H1 (cell line): ENCODE measurements around the gene LRR1. TPM values are rescaled to one million over a fixed set of nuclear protein-coding genes. Genes with fewer than 3 reads are reported as not detected.

Experiments
- CTCF ChIA-PET: fragments of 300-600 bp; sonication (Branson Sonifier 250); formaldehyde crosslinking; loops from one replicate; lab custom pipeline; 2021; ENCODE audit not compliant: partially characterized antibody; lab: Charles Lee
- POLR2A ChIA-PET: fragments of 300-600 bp; sonication (Branson Sonifier 250); formaldehyde crosslinking; loops from one replicate; lab custom pipeline; 2021; ENCODE audit warnings: inconsistent platforms; ENCODE audit not compliant: partially characterized antibody; lab: Charles Lee
- DNase-seq, 2 experiments: peaks; one replicate each; pipeline versions ENCODE4 v3.0.0 to v3.0.0-alpha.2; 2010 to 2022; ENCODE audit warnings: low spot score in 2 of 2, low read depth in 1 of 2, mixed read lengths in 1 of 2
- FAIRE-seq: peaks from 2 replicates; lab custom pipeline; 2011; peaks lifted over from hg19 to GRCh38; lab: Jason Lieb, UNC
- H2AFZ ChIP-seq: 2 replicates; pipeline ENCODE4 v1.8.1; 2012; ENCODE audit warnings: low read length, inconsistent platforms
- H2AK5ac ChIP-seq: 2 replicates; pipeline ENCODE4 v1.6.1; 2013; ENCODE audit warnings: low read depth, low read length
- H2BK120ac ChIP-seq: replicated peaks from 2 replicates; pipeline ENCODE3; 2013; ENCODE audit warnings: low read depth, low read length, inconsistent platforms
- H2BK12ac ChIP-seq: 2 replicates; pipeline ENCODE4 v1.6.1; 2013; ENCODE audit warnings: low read depth, low read length
- H2BK15ac ChIP-seq: 2 replicates; pipeline ENCODE4 v1.6.1; 2013; ENCODE audit warnings: low read length
- H2BK20ac ChIP-seq: 2 replicates; pipeline ENCODE4 v1.6.1; 2013; ENCODE audit warnings: low read length
- H2BK5ac ChIP-seq: 2 replicates; pipeline ENCODE4 v1.6.1; 2013; ENCODE audit warnings: low read depth, low read length
- H3K14ac ChIP-seq: 2 replicates; pipeline ENCODE4 v1.6.1; 2013; ENCODE audit warnings: inconsistent platforms; ENCODE audit not compliant: insufficient read length
- H3K18ac ChIP-seq: 2 replicates; pipeline ENCODE4 v1.6.1; 2013; ENCODE audit warnings: low read length; ENCODE audit errors: extremely low read depth
- H3K23ac ChIP-seq: 2 replicates; pipeline ENCODE4 v1.6.1; 2013; ENCODE audit warnings: inconsistent platforms; ENCODE audit not compliant: insufficient read length
- H3K23me2 ChIP-seq: 2 replicates; pipeline ENCODE4 v1.6.1; 2013; ENCODE audit warnings: low read depth, low read length
- H3K27ac ChIP-seq: 2 replicates; pipeline ENCODE4 v1.6.1; 2011; ENCODE audit warnings: low read depth, low read length, inconsistent platforms
- H3K27me3 ChIP-seq, 4 experiments: replicated peaks in 1 of 4; 1 replicate in 1 of 4; 2 replicates in 3 of 4; pipeline versions ENCODE4 v1.6.1 to v1.8.1; 2011 to 2013; ENCODE audit warnings: low read length in 3 of 4, mild to moderate bottlenecking in 3 of 4, inconsistent platforms in 2 of 4, mixed read lengths in 2 of 4, moderate library complexity in 1 of 4; ENCODE audit not compliant: control insufficient read depth in 3 of 4, insufficient read depth in 3 of 4; ENCODE audit errors: extremely low read depth in 1 of 4
- H3K36me3 ChIP-seq, 4 experiments: 2 replicates each; pipeline versions ENCODE4 v1.6.1 to v1.8.1; 2011 to 2013; ENCODE audit warnings: mild to moderate bottlenecking in 4 of 4, low read length in 3 of 4, moderate library complexity in 2 of 4, control low read depth in 1 of 4, inconsistent platforms in 1 of 4; ENCODE audit not compliant: insufficient read depth in 4 of 4, control insufficient read depth in 2 of 4
- H3K4ac ChIP-seq: replicated peaks from 2 replicates; pipeline ENCODE3; 2013; ENCODE audit warnings: low read length, low read depth, mixed read lengths, inconsistent platforms; ENCODE audit not compliant: insufficient read length
- H3K4me1 ChIP-seq, 4 experiments: replicated peaks in 1 of 4; 1 replicate in 1 of 4; 2 replicates in 3 of 4; pipeline versions ENCODE4 v1.6.1 to v1.8.1; 2011 to 2013; ENCODE audit warnings: low read length in 3 of 4, inconsistent platforms in 2 of 4, mixed read lengths in 1 of 4; ENCODE audit not compliant: insufficient read depth in 4 of 4, control insufficient read depth in 3 of 4
- H3K4me2 ChIP-seq, 2 experiments: 2 replicates each; pipeline versions ENCODE4 v1.6.1 to v1.8.1; 2011 to 2013; ENCODE audit warnings: low read depth in 2 of 2, low read length in 2 of 2, control low read depth in 1 of 2, inconsistent platforms in 1 of 2, mild to moderate bottlenecking in 1 of 2; ENCODE audit not compliant: insufficient read depth in 1 of 2
- H3K4me3 ChIP-seq, 4 experiments: fragments of 200-600, 300-600 bp in 1 of 4; sonication (generic), shearing (Covaris generic), sonication (Bioruptor Twin) in 1 of 4; 2 replicates each; pipeline versions ENCODE4 v1.5.1 to v1.8.1; 2011 to 2016; ENCODE audit warnings: low read length in 4 of 4, low read depth in 3 of 4, control low read depth in 2 of 4, inconsistent platforms in 2 of 4, mild to moderate bottlenecking in 2 of 4, mixed read lengths in 1 of 4, moderate library complexity in 1 of 4; ENCODE audit not compliant: insufficient read depth in 2 of 4; ENCODE audit errors: extremely low read depth in 1 of 4
- H3K56ac ChIP-seq: replicated peaks from 2 replicates; pipeline ENCODE3; 2013; ENCODE audit warnings: low read depth, mild to moderate bottlenecking, mixed read lengths, low read length, inconsistent platforms; ENCODE audit not compliant: insufficient read length
- H3K79me1 ChIP-seq: 2 replicates; pipeline ENCODE4 v1.6.1; 2013; ENCODE audit warnings: low read depth, low read length, control low read depth
- H3K79me2 ChIP-seq, 2 experiments: 2 replicates each; pipeline versions ENCODE4 v1.6.1 to v1.8.1; 2012 to 2013; ENCODE audit warnings: low read length in 2 of 2, mild to moderate bottlenecking in 2 of 2, inconsistent platforms in 1 of 2; ENCODE audit not compliant: insufficient read depth in 2 of 2, control insufficient read depth in 1 of 2
- H3K9ac ChIP-seq, 4 experiments: replicated peaks in 1 of 4; 1 replicate in 1 of 4; 2 replicates in 3 of 4; pipeline versions ENCODE4 v1.6.1 to v1.8.1; 2011 to 2013; ENCODE audit warnings: low read depth in 3 of 4, low read length in 3 of 4, control low read depth in 2 of 4, mild to moderate bottlenecking in 2 of 4, moderate library complexity in 2 of 4, inconsistent platforms in 1 of 4; ENCODE audit errors: extremely low read depth in 1 of 4
- H3K9me3 ChIP-seq, 2 experiments: 2 replicates each; pipeline versions ENCODE4 v1.6.1 to v1.8.1; 2012 to 2013; ENCODE audit warnings: mild to moderate bottlenecking in 2 of 2, moderate library complexity in 2 of 2, control low read depth in 1 of 2, inconsistent platforms in 1 of 2, low read depth in 1 of 2, low read length in 1 of 2, mixed read lengths in 1 of 2; ENCODE audit not compliant: insufficient read depth in 2 of 2
- H4K20me1 ChIP-seq, 2 experiments: replicated peaks in 1 of 2; 2 replicates each; pipeline versions ENCODE3 to v1.8.1; 2011 to 2013; ENCODE audit warnings: inconsistent platforms in 2 of 2, low read length in 2 of 2, mild to moderate bottlenecking in 1 of 2; ENCODE audit not compliant: insufficient read depth in 2 of 2, control insufficient read depth in 1 of 2
- H4K5ac ChIP-seq: 2 replicates; pipeline ENCODE4 v1.6.1; 2013; ENCODE audit warnings: low read length, low read depth, mixed read lengths, inconsistent platforms; ENCODE audit not compliant: insufficient read length
- H4K8ac ChIP-seq: 2 replicates; pipeline ENCODE4 v1.8.0; 2013; ENCODE audit warnings: mild to moderate bottlenecking, moderate library complexity, low read length, inconsistent platforms; ENCODE audit not compliant: insufficient read depth; ENCODE audit errors: extremely low read depth
- H4K91ac ChIP-seq: replicated peaks from 2 replicates; pipeline ENCODE3; 2013; ENCODE audit warnings: low read length, mixed read lengths, inconsistent platforms; ENCODE audit not compliant: insufficient read length
- BRCA1 ChIP-seq: IDR thresholded peaks from 2 replicates; pipeline ENCODE4 v1.6.1; 2012; ENCODE audit warnings: low read depth, low read length, improper control_type of control experiment
- EGR1 ChIP-seq: IDR thresholded peaks from 2 replicates; pipeline ENCODE4 v1.6.1; 2011; ENCODE audit warnings: low read depth, low read length, borderline replicate concordance
- WGBS, 2 experiments: shearing (Covaris generic) in 1 of 2; methylation state at CpG; one replicate each; pipeline versions ENCODE4 v1.1.6 to v1.1.7; 2013 to 2015; ENCODE audit warnings: low lambda C conversion rate in 2 of 2, mixed read lengths in 2 of 2, inconsistent platforms in 1 of 2, low coverage in 1 of 2, missing lambda C conversion rate in 1 of 2; ENCODE audit not compliant: insufficient replicate concordance in 2 of 2, insufficient coverage in 1 of 2, insufficient read length in 1 of 2; ENCODE audit errors: extremely low coverage in 1 of 2, missing lambda C conversion rate in 1 of 2; 5-methylcytosine and 5-hydroxymethylcytosine counted together
- polyA plus RNA-seq, 7 experiments: library from polyadenylated mRNA; depleted of rRNA in 3 of 7; stranded (reverse) in 5 of 7; unstranded in 2 of 7; fragments of >200 nt in 5 of 7; fragments of 200-250 nt in 2 of 7; gene quantifications; 1 replicate in 5 of 7; 2 replicates in 1 of 7; 4 replicates in 1 of 7; pipeline versions ENCODE4 v1.2.1 to v1.2.3, GENCODE V29; 2011 to 2013; ENCODE audit warnings: missing spikeins in 2 of 7, mixed read lengths in 2 of 7
- total RNA-seq: library from RNA; stranded (reverse); fragmentation: NEBNext Ultra II Directional; extraction: Animal tissue kit (Norgen Biotek cat#: 25700); gene quantifications from 2 replicates; pipeline ENCODE4 v1.2.1, GENCODE V29; 2021

The LRR1 gene
- total and polyA plus RNA-seq, 2 of the 8 experiments (the other 6 are each of a cell fraction or from before 2014, with no cell fraction given): 30.7 to 37.5 TPM

DNA sequence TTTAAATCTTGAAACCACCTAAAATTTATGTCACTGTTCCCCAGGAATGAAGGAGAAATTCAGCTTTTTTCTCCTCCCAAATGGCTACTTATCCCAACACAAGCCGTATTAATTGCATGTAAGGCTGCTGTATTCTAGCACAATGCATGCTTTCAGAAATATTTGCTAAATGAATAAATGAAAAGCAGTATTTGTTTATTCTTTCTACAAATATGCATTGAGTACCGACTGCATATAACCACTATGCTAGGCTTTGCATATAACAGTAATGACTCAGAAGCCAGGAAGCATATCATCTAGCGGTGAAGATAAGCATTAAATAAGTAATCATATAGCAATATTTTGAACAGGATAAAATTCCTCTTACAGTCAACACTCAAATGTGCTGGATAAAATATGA, 5.7 kb upstream of the LRR1 start:
- Histone ChIP-seq H2BK5ac (no peak overlapping the region), H3K27me3 (no peaks in the 10 kb centered on the region), H3K18ac (no peak overlapping the region), H3K36me3 (no peaks in the 10 kb centered on the region), H3K23ac (no peak overlapping the region), H3K79me1 (no peaks in the 10 kb centered on the region; the same call in 1 of the 2 replicates), H3K23me2 (no peaks in the 10 kb centered on the region; the same call in 1 of the 2 replicates), H3K9ac (no peak overlapping the region), H3K27ac (no peak overlapping the region), H3K9me3 (no peaks in the 10 kb centered on the region), H3K79me2 (0 out of 4 replicates have a peak, but pooled peaks cover 0 to 5% of the 10 kb centered on the region in 2 experiments), H3K4me2 (no peak overlapping the region), H2AK5ac (no peak overlapping the region), H2BK12ac (no peak overlapping the region), H3K14ac (no peak overlapping the region), H4K91ac (no peak overlapping the region), H3K4me3 (no peak overlapping the region), H2BK20ac (no peak overlapping the region), H4K20me1 (no peaks in the 10 kb centered on the region), H2BK120ac (no peak overlapping the region), H2BK15ac (no peak overlapping the region), H3K4me1 (no peaks in the 10 kb centered on the region), H3K4ac (no peak overlapping the region), H4K8ac (no peak overlapping the region), H4K5ac (no peak overlapping the region), H2AFZ (no peak overlapping the region), H3K56ac (no peak overlapping the region)
- no peak for DNase-seq
- FAIRE-seq: no peak
- CTCF ChIA-PET: no interaction called here
- POLR2A ChIA-PET: interaction anchor here (1.2 kb wide), 1 partner anchor 10 kb away, joined by 3 read pairs; no protein-coding TSS in a partner anchor
- WGBS, 2 experiments: 96% methylated on average over 3 of the region's 3 CpGs; no CpG with 5 or more reads in 1 of the 2 experiments
- TF ChIP-seq BRCA1: no peak
- no peak for TF ChIP-seq EGR1
